ENCODE data around the gene TAL2.

TAL2 gene

GRCh38 chr9:105662184-105663104, at the start of gene TAL2:
Gene TAL2 (plus strand): TSS chr9:105662457. CDS start chr9:105662497, 40 bp downstream.
- no peak for DNase-seq (ENCODE audit: low read depth)

DNA sequence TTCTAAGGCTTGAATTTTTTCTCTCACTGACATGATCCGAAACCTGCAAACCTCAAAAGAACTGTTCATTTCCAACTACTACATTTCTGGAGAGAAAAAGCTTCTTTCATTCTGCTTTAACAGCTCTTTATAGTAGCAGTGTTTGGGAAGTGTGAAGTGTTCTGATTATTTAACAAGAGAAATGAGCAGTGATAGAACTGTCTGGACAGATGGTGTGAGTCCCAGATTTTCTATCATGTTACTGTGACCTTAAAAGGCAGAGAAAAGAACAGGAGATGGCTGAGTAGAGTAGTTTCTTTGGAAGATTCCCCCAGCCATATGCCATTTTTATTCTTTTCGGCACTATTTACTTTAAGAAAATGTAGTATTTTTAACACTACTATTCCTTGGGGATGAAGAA, 41.3 kb upstream of the TAL2 start:
- no peak for DNase-seq (ENCODE audit: low read depth)

- no peak for DNase-seq (ENCODE audit: low read depth)
Observed at GRCh38 chr9:105625088-105625487, 37.2 kb upstream of the TAL2 start.

DNA sequence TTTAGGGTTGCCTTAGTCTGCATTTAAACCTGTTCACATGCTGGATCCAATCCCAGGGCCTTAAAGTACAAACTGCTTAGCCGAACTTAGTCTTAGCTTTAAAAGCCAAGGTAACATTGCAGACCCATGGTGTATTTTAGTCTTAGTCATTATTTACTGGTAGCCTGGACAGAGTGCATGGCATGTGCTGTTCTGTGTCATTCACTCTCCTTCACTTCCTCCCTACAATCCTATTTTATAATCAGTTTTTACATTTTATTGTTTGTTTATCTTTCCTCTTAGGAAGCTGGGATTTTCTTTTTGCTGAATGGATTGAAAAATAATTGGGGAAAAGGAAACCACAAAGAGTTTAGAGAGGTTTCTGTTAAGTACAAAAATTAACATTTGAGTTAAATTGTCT, 29.4 kb upstream of the TAL2 start:
- no peak for DNase-seq (ENCODE audit: low read depth)

DNA sequence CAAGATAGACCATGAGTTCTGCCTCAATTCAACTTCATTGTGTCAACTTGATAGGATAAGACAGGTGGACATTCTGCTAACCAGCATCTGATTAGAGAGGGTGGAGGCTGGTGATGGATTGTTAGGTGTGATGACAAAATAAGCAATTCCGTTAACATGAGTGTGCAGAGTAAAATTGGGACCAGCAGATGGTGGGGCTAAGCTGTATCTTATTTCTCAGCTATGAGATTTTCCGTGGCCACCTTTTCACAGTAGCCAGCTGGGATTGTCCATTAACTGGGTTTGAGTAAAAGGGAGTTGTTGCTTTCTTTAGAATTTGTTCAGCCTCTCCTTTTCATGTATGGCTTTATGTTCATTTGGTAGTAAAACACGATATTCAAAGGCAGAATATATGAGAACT, 28.8 kb upstream of the TAL2 start:
- DNase-seq (ENCODE audit: low read depth): no peak

DNA sequence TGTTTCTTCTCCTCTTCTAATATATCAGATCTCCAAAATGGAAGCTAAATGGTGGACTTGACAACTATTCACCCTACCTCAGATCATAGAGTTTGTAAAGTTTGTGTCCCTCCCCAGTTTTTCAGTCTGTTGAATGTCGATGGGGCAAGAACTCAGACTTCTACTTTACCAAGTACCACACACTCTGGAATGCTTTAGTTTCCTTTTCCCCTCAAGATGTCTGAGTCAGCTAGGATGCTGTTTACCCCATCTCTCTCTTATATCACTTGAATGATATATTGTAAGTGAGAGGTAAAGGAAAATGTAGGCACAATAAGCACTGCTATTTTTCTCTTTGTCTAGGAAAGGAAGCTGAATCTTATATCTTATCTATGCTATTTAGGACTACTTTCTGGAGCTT, 25.9 kb upstream of the TAL2 start:
- DNase-seq (ENCODE audit: low read depth): no peak

DNA sequence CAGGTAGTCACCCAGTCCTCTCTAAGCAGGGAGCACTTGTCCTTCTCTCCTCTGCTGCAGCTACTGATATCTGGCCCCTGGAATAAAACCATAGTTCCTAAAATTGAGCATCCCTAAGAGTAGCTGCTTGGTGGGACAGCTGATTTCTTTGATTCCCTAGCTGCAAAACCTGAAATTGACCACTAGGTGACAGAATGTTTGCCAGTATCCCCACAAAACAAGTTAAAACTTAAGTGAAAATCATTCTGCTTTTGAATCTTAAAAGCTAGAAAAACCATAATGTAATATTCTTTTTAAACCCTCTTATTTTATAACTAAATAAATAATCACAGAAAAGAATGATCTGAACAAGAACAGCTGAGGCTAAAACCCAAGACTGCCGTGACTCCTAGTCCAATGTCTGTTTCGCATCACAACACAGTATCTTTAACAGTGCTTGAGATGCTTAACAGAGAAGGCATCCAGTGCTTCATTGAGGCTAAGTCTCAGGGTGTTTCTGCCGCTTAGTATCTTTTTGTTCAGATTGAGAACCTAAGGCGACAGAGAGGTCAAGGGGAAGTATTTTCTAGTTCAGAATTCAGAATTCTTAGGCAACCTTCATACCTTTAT, 24.4 kb upstream of the TAL2 start:
- DNase-seq (ENCODE audit: low read depth): no peak

DNA sequence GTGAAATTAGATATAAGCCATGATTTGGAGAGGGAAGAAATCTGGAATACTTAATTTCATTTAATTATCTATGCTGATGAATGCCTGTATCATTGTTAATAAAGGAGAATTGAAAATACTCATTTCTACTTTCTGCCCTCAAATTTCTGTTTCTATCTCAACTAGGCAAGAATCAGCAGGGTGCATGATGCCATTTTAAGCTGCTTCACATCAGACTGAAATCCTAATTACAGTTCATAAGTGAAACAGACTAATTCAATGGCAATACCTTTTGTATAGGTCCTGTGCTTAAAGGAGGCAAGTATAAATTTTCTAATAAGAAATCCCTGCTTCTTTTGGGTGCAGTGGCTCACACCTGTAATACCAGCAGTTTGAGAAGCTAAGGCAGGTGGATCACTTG, 22.3 kb upstream of the TAL2 start:
- no peak for DNase-seq (ENCODE audit: low read depth)

GRCh38 chr9:105643795-105644194, 18.5 kb upstream of the TAL2 start:
- DNase-seq (ENCODE audit: low read depth): no peak

GRCh38 chr9:105646879-105647594, 15.2 kb upstream of the TAL2 start:
- DNase-seq (ENCODE audit: low read depth): no peak

DNA sequence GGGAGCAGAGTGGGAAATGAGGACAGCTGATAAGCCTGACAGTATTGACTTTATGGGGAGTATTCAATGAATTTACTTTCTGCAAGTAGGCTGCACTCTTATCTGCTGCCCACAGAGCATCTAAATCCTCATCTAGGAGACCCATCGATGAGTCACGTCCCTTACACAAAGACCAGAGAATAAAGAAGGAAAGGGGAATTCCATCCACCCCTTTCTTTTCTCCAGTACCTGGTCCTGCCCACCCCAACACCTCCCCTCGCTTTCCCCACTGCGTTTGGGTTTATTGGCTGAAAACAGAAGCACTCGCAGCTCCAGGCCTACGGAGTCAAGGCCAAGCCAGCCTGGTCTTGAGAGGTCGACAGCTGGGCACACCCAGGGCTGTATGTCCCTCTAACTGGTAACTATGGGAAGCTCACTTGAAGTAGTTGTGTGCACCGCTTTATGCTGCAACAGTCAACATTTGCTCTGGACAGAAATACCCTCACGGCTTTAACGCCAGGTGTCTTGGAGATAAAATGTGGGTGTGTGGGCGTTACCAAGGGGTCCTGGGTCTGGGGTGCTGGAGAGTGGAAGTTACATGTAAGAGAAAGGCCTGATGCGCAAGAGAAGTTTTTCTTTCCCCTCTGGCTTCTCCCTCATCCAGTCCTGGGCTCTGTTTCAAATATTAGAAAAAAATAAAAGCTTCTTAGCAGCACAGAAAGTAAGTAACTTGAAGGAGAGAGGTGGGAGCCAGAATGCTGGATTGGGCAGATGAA, 14.5 kb upstream of the TAL2 start:
- DNase-seq (ENCODE audit: low read depth): no peak

GRCh38 chr9:105651806-105652205, 10.5 kb upstream of the TAL2 start:
- DNase-seq (ENCODE audit: low read depth): no peak

DNA sequence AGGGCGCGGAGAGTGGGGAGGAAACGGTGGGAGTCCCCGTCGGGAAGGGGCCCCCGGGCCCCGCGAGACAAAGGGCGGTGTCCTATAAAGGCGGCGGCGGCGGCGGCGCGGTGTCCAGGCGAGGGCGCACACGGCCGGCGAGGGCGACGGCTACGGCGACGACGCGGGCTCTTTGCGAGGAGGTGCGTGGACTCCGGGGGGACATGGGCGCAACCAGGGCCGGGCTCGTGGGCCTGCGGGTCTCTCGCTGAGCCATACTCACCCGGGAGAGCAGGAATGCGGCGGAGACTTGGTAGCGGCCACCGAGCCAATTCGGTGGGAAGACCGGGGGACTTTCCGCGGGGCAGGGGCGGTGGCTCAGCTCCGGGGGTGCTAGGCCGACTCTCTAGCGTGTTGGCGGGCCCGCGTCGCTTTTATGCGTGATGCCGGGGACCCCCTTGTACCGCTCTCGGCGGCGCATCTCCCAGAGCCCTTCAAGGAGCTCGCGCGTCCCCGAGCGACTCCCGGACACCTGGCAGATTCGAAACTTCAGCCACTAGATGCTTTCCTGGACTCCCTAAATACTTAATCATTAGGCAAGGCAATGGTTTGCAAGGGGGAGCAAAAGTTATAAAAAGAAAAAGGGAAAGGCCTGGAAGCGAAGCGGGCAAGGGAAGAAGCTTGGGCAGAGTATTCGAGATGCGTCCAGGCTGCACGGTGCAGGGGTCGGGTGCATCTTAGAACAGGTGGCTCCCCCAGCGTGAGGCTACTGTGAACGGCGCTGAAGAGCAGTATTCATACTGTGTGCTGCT, 5.9 kb upstream of the TAL2 start:
- no peak for DNase-seq (ENCODE audit: low read depth)

DNA sequence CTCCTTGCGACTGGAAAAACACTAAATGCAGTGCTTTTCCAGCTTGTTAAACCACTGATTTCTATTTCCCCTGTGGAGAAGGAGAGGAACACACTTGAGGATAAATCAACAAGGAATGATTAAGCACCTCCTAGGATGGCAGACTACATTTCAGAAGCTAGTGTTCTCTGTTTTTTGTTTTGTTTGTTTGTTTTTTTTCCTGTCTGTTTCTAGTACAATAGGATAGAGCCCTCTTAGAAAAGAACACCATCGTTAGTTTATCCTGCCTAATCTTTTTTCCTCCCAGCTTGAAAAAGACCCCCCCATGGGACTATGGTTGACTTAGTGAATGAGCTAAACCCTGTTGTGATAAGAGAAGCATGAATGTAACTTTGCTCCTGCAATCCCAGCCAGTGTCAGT, 3.9 kb upstream of the TAL2 start:
- DNase-seq (ENCODE audit: low read depth): no peak

DNA sequence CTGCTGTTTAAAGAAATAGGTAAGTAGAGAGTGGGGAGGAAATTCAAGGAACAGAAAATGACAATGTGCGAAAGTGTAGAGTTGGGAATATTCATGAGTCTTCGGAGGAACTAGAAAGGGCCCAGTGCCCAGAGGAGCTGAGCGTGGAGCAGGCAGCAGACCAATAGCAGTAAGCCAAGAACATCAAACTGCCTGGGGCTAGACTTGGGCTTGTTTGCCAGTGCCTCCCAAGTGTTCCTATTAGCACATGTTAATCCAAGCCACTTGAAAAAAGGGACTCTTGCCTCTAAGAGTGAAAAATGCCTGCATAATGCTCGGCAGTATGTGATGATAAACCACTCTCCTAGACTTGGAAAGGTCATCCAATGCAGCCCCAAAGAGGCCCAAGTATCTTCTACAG, 1.2 kb upstream of the TAL2 start:
- no peak for DNase-seq (ENCODE audit: low read depth)

GRCh38 chr9:105663914-105664313, 1.7 kb downstream of the TAL2 start:
- no peak for DNase-seq (ENCODE audit: low read depth)

GRCh38 chr9:105667867-105668266, 5.6 kb downstream of the TAL2 start:
- DNase-seq (ENCODE audit: low read depth): no peak

- DNase-seq (ENCODE audit: low read depth): no peak
Observed at GRCh38 chr9:105670315-105670714, 8.1 kb downstream of the TAL2 start.

DNA sequence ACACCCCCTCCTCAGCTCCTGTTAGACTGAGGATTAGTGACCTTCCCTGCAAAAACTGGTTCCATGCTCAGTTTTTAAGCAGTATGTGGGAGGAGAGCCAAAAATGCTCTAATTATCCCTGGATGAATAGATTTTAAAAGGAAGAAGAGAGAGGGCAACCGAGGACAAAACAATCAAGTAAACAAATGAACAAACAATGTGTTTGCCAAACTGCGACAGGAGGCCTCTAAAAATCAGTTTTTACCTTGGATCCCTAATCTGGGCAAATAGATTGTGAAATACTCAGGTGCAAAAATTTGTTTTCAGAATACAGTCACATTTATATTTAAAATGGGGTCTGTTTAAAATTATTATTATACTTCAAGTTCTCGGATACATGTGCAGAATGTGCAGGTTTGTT, 8.5 kb downstream of the TAL2 start:
- DNase-seq (ENCODE audit: low read depth): no peak

DNA sequence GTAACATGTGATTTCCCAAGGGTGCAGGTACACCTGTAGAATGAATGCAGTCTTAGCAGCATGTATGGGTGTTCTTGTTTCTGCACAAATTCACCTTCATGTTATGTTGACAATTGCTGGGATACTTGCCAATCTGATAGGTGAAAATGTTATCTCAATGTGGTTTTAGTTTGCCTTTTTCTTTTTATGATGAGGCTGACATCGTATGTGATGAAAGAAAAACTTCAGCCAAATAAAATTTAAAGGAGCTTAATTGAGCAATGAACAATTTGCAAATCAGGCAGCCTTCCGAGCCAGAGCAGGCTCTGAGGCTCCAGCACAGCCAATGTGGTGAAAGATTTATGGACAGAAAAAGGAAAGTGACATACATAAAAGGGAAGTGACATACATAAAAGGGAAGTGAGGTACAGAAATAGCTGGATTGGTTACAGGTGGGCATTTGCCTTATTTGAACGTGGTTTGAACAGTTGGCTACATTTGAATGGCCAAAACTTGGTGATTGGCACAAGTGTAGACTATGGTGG, 10.5 kb downstream of the TAL2 start:
- DNase-seq (ENCODE audit: low read depth): no peak

DNA sequence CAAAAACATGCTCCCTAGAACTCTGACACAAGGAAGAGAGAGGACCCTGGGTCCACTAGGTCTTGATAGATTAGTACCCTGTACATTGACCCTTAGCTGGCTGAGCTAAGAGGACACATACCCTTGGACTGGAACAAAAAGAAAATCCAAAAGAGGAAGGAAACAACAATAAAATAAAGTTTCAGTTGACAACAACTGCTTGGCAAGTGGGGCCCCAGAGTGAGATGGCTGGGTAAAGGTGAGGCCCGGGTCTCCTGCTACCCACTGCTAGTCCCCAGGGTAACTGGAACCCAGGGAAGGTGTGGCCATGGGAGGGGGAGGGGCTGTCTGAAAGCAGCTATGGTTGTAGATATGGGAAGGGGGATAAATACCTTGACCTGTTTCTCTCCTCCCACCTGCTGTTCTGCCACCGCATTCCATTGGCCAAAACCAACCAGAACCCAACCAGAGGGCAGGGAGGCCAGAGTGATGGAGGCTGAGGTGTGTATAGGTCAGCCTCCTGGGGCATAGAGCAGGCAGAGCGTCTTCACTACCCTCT, 11.7 kb downstream of the TAL2 start:
- no peak for DNase-seq (ENCODE audit: low read depth)
